ENCODE measurements around the gene AHNAK2. TPM values are rescaled to one million over a fixed set of nuclear protein-coding genes. Genes with fewer than 3 reads are reported as not detected.

Gene AHNAK2
- total and polyA plus RNA-seq, 9 of the 15 experiments (the other 6 are each of a cell fraction or from before 2014, with no cell fraction given): 0.04 to 0.09 (median 0.04) TPM; not detected in 6

GRCh38 chr14:104950021-104950420 lies 28.2 kb downstream of the AHNAK2 start:
- FAIRE-seq (no peak), DNase-seq (ENCODE audit: extremely low read depth in 1 of 4, low spot score in 3 of 4) (no peak), ATAC-seq (no peak)
- intact Hi-C loops (cut with micrococcal nuclease) (no loop called here), in situ Hi-C loops (cut with MboI) (no loop called here)
- Histone ChIP-seq H4K20me1 (replicated peaks; ENCODE audit: control insufficient read depth, insufficient read depth, low read length) (no peaks in the 10 kb centered on the region), H3K79me2 (ENCODE audit: control insufficient read depth, insufficient read depth, low read length) (no peaks in the 10 kb centered on the region), H3K9me3 (replicated peaks; ENCODE audit: control insufficient read depth, insufficient read depth, low read depth, low read length) (no peaks in the 10 kb centered on the region), H2AFZ (ENCODE audit: low read depth, low read length) (no peak overlapping the region), H3K27ac (ENCODE audit: extremely low read depth, low read depth, low read length) (no peak overlapping the region), H3K9me1 (ENCODE audit: control insufficient read depth, insufficient read depth, low read length) (no peaks in the 10 kb centered on the region), H3K36me3 (ENCODE audit: control insufficient read depth, insufficient read depth, low read length) (no peaks in the 10 kb centered on the region), H3K27me3 (ENCODE audit: control insufficient read depth in 2 of 2, insufficient read depth in 2 of 2, low read length in 2 of 2) (peaks cover 2 to 47% of the 10 kb centered on the region in 2 experiments; a peak in 4 of 5 replicates), H3K4me1 (replicated peaks in 1 of 2; ENCODE audit: control insufficient read depth in 2 of 2, insufficient read depth in 2 of 2, low read length in 2 of 2) (no peaks in the 10 kb centered on the region), H3K9ac (ENCODE audit: insufficient read depth in 1 of 2, low read depth in 2 of 2, low read length in 2 of 2) (no peak overlapping the region), H3K4me2 (ENCODE audit: insufficient read depth, low read length) (no peak overlapping the region), H3K4me3 (no peak overlapping the region)
- 4% methylated on average over 9 of the region's 17 CpGs for WGBS (ENCODE audit: insufficient coverage, low coverage, missing lambda C conversion rate)
- POLR2A ChIA-PET: interaction anchor here (0.6 kb wide), 1 partner anchor 49 kb away, joined by 5 read pairs; no protein-coding TSS in a partner anchor
- CTCF ChIA-PET (ENCODE audit: low intra/inter-chr PET ratio): no interaction called here
- BruUV-seq (replicated peaks): no TSS peak
- TF ChIP-seq CBFA2T3 (IDR thresholded peaks at IDR 0.05) (no peak), ASH1L (IDR thresholded peaks at IDR 0.05; ENCODE audit: borderline replicate concordance, low read depth, partially characterized antibody) (no peak), KAT8 (IDR thresholded peaks at IDR 0.05; ENCODE audit: low read depth) (no peak), SMARCA5 (IDR thresholded peaks at IDR 0.05) (no peak), ZNF449 (CRISPR knock-in tag; IDR thresholded peaks at IDR 0.05) (no peak), ZNF318 (IDR thresholded peaks at IDR 0.05; ENCODE audit: borderline replicate concordance in 1 of 2, low read depth in 1 of 2) (no peak), SMC3 (conservative IDR thresholded peaks at IDR 0.05; ENCODE audit: insufficient read depth, low read depth, low read length) (no peak), FOXJ3 (CRISPR knock-in tag; IDR thresholded peaks at IDR 0.05) (no peak)

All from K562 (cell line).